Mesendoderm (in vitro differentiated cells): ENCODE data around the gene SMPD4.
A peak's percentile ranks its signal among the peaks of the same experiment; 100 is the strongest.
"Not testable (repeated sequence)": the region's sequence is repeated elsewhere in the genome, so short reads cannot be mapped to it uniquely, and the experiment has no call there.

Source experiments
- DNase-seq: peaks from one replicate; pipeline ENCODE4 v3.0.0; 2013
- H2AK5ac ChIP-seq: 2 replicates; pipeline ENCODE4 v1.6.1; 2013; ENCODE audit warnings: low read length, inconsistent platforms
- H2BK120ac ChIP-seq: 2 replicates; pipeline ENCODE4 v1.6.1; 2013; ENCODE audit warnings: low read depth, mild to moderate bottlenecking, low read length, moderate library complexity, mixed read lengths
- H2BK15ac ChIP-seq: replicated peaks from 2 replicates; pipeline ENCODE4 v1.6.1; 2013; ENCODE audit warnings: low read depth, mild to moderate bottlenecking, moderate library complexity
- H2BK5ac ChIP-seq: 2 replicates; pipeline ENCODE4 v1.6.1; 2013; ENCODE audit warnings: low read length, inconsistent platforms
- H3K18ac ChIP-seq: 2 replicates; pipeline ENCODE4 v1.6.1; 2013; ENCODE audit warnings: mild to moderate bottlenecking, low read length, mixed read lengths
- H3K23ac ChIP-seq: one replicate; pipeline ENCODE4 v1.6.1; 2013; ENCODE audit warnings: low read length
- H3K27ac ChIP-seq: 2 replicates; pipeline ENCODE4 v1.5.1; 2013; ENCODE audit warnings: low read depth, mild to moderate bottlenecking, inconsistent platforms, low read length, moderate library complexity
- H3K27me3 ChIP-seq: 2 replicates; pipeline ENCODE4 v1.6.1; 2013; ENCODE audit warnings: low read length, control low read depth, mild to moderate bottlenecking, inconsistent platforms; ENCODE audit not compliant: insufficient read depth, poor library complexity
- H3K36me3 ChIP-seq: 2 replicates; pipeline ENCODE4 v1.6.1; 2013; ENCODE audit warnings: low read length, inconsistent platforms; ENCODE audit not compliant: control insufficient read depth, insufficient read depth
- H3K4ac ChIP-seq: one replicate; pipeline ENCODE4 v1.6.1; 2013; ENCODE audit warnings: low read depth, mild to moderate bottlenecking, low read length, moderate library complexity
- H3K4me1 ChIP-seq: 2 replicates; pipeline ENCODE4 v1.6.1; 2013; ENCODE audit warnings: low read depth, low read length, inconsistent platforms; ENCODE audit not compliant: control insufficient read depth
- H3K4me2 ChIP-seq: 2 replicates; pipeline ENCODE4 v1.6.1; 2013; ENCODE audit warnings: low read length
- H3K4me3 ChIP-seq: 2 replicates; pipeline ENCODE4 v1.5.1; 2013; ENCODE audit warnings: mild to moderate bottlenecking, low read length
- H3K56ac ChIP-seq: one replicate; pipeline ENCODE4 v1.6.1; 2013; ENCODE audit warnings: low read length
- H3K79me1 ChIP-seq: 2 replicates; pipeline ENCODE4 v1.6.1; 2013; ENCODE audit warnings: low read length, inconsistent platforms
- H3K79me2 ChIP-seq: 2 replicates; pipeline ENCODE4 v1.6.1; 2013; ENCODE audit warnings: mild to moderate bottlenecking, low read length; ENCODE audit not compliant: control insufficient read depth, insufficient read depth
- H3K9ac ChIP-seq: 2 replicates; pipeline ENCODE4 v1.6.1; 2013; ENCODE audit warnings: low read length, inconsistent platforms
- H4K5ac ChIP-seq: one replicate; pipeline ENCODE4 v1.6.1; 2013; ENCODE audit warnings: low read length
- H4K8ac ChIP-seq: one replicate; pipeline ENCODE4 v1.6.1; 2013; ENCODE audit warnings: low read depth, mild to moderate bottlenecking, control low read depth, low read length, moderate library complexity
- WGBS: extraction: QIAGEN DNeasy Blood & Tissue Kit; methylation state at CpG from one replicate; pipeline ENCODE4 v1.1.7; 2013; ENCODE audit warnings: low lambda C conversion rate, missing lambda C conversion rate; ENCODE audit not compliant: insufficient coverage; ENCODE audit errors: extremely low coverage; 5-methylcytosine and 5-hydroxymethylcytosine counted together

The SMPD4 gene

GRCh38 chr2:130129120-130129829 is 52.1 kb downstream of the SMPD4 start, which contains the start of gene POTEF:
TSS of gene POTEF (minus strand) at chr2:130129222. CDS start at chr2:130120515, 8,707 bp downstream.
- not testable (repeated sequence) for H3K4me3 ChIP-seq, H3K79me2 ChIP-seq, H2BK15ac ChIP-seq, H3K4me2 ChIP-seq, H3K4ac ChIP-seq, H2AK5ac ChIP-seq, H2BK120ac ChIP-seq, H3K27ac ChIP-seq, H3K9ac ChIP-seq, H3K36me3 ChIP-seq, H4K5ac ChIP-seq, H3K27me3 ChIP-seq, H4K8ac ChIP-seq, H3K18ac ChIP-seq, H3K23ac ChIP-seq, H3K4me1 ChIP-seq, H3K79me1 ChIP-seq, H3K56ac ChIP-seq, H2BK5ac ChIP-seq
- DNase-seq = peak; percentile 11
- no CpG with 5 or more reads among the region's 29 CpGs for WGBS

- H3K4me1 ChIP-seq, H3K36me3 ChIP-seq, H4K5ac ChIP-seq, H2BK15ac ChIP-seq, H3K79me2 ChIP-seq, H3K4ac ChIP-seq, DNase-seq, H3K4me2 ChIP-seq, H3K27ac ChIP-seq, H4K8ac ChIP-seq, H3K56ac ChIP-seq, H3K9ac ChIP-seq, H2BK5ac ChIP-seq, H3K79me1 ChIP-seq, H2BK120ac ChIP-seq, H3K23ac ChIP-seq, H3K4me3 ChIP-seq, H3K27me3 ChIP-seq, H2AK5ac ChIP-seq, H3K18ac ChIP-seq: not testable (repeated sequence)
- no CpG with 5 or more reads among the region's 14 CpGs for WGBS
These were observed 52.9 kb downstream of the SMPD4 start for GRCh38 chr2:130128464-130128863.

DNA sequence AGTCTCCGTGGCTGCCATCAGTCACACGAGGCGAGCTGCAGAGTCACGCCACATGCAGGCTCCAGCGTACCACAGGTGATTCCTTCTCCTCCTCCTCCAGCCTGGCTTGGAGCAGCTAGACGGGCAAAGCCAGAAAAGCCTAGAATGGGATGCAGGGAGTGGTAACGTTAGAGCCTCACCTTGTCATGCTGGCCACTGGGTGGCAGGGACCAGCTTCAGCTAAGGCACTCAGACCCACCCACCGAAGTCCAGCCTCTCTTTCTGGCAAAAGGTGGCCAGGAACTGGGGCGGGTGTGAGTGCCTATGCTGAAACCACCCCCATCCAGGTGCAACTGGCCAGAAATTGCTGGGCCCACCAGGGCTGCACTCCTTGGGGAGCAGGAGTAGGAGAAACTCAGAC is 53.7 kb downstream of the SMPD4 start:
- H3K79me1 ChIP-seq, H3K23ac ChIP-seq, H3K18ac ChIP-seq, H3K27ac ChIP-seq, H4K5ac ChIP-seq, H3K79me2 ChIP-seq, H3K27me3 ChIP-seq, H3K56ac ChIP-seq, H3K4me2 ChIP-seq, DNase-seq, H3K9ac ChIP-seq, H2BK15ac ChIP-seq, H2BK120ac ChIP-seq, H3K4me1 ChIP-seq, H3K4ac ChIP-seq, H3K36me3 ChIP-seq, H2BK5ac ChIP-seq, H3K4me3 ChIP-seq, H2AK5ac ChIP-seq, H4K8ac ChIP-seq: not testable (repeated sequence)
- no CpG with 5 or more reads among the region's 9 CpGs for WGBS

DNA sequence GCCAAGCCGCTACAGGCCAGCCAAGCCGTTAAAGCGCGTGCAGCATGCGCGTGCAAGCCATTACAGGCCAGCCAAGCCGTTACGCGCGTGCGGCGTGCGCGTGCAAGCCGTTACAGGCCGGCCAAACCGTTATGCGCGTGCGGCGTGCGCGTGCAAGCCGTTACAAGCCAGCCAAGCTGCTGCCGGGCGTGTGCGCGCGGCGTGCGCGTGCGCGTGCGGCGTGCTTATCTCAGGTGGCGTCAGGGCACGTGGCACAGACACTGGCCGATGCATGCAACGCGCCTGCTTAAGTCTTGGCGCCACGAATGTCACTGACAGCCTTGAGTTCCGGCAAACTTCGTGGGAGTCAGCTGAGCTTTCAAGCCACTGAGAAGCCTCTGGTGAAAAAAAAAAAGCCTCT is 60.5 kb downstream of the SMPD4 start:
- H3K23ac ChIP-seq, H2BK15ac ChIP-seq, H3K4me3 ChIP-seq, H3K56ac ChIP-seq, H3K27me3 ChIP-seq, H3K27ac ChIP-seq, H3K79me2 ChIP-seq, H3K9ac ChIP-seq, H2BK5ac ChIP-seq, H3K4me1 ChIP-seq, H2AK5ac ChIP-seq, DNase-seq, H3K4ac ChIP-seq, H4K8ac ChIP-seq, H3K4me2 ChIP-seq, H3K18ac ChIP-seq, H3K79me1 ChIP-seq, H4K5ac ChIP-seq, H3K36me3 ChIP-seq, H2BK120ac ChIP-seq: not testable (repeated sequence)
- WGBS = no CpG with 5 or more reads among the region's 45 CpGs

DNA sequence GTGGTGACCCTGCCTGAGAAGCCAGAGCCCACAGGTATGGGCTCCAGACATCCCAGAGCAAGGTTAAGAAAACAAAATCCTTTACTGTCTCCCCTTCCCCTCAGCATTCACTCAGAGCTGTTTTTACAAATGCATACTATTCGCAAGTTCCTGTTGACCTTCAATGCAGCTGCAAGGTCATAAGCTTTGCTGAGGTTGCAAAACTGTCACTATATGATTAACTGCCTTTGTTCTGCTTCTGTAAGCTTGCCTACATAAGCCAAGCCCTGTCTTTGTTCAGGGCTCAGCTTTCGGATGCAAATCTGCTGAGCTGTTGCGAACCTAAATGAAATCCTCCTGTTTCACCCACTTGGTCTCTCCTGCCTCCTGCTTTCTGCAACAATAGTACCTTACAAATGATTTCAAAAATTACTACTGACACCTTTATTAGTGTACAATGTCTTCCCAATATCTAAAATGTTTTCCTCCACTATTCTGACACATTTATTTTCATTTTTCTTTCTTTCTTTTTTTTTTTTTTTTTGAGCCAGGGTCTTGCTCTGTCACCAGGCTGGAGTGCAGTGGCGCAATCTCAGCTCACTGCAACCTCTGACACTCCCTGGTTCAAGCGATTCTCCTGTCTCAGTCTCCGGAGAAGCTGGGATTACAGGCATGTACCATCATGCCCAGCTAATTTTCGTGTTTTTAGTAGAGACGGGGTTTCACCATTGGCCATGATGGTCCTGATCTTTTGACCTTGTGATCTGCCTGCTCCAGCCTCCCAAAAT is 78.6 kb downstream of the SMPD4 start:
- not testable (repeated sequence) for H3K36me3 ChIP-seq, H2BK5ac ChIP-seq, H3K27ac ChIP-seq, H2AK5ac ChIP-seq, H3K79me2 ChIP-seq, H3K23ac ChIP-seq, H3K9ac ChIP-seq, H3K56ac ChIP-seq, H3K79me1 ChIP-seq, H2BK15ac ChIP-seq, H3K4me3 ChIP-seq, H3K18ac ChIP-seq, H3K4me1 ChIP-seq, H3K4me2 ChIP-seq, H2BK120ac ChIP-seq, H4K5ac ChIP-seq, H4K8ac ChIP-seq, H3K27me3 ChIP-seq, H3K4ac ChIP-seq, DNase-seq
- no CpG with 5 or more reads among the region's 8 CpGs for WGBS
